Measurements from ENCODE around the gene FUS. TPM values are rescaled to one million over a fixed set of nuclear protein-coding genes. Genes with fewer than 3 reads are reported as not detected.

The FUS gene
- total and polyA plus RNA-seq, 9 of the 15 experiments (the other 6 are each of a cell fraction or from before 2014, with no cell fraction given): 43.9 to 575 (median 87.2) TPM

DNA sequence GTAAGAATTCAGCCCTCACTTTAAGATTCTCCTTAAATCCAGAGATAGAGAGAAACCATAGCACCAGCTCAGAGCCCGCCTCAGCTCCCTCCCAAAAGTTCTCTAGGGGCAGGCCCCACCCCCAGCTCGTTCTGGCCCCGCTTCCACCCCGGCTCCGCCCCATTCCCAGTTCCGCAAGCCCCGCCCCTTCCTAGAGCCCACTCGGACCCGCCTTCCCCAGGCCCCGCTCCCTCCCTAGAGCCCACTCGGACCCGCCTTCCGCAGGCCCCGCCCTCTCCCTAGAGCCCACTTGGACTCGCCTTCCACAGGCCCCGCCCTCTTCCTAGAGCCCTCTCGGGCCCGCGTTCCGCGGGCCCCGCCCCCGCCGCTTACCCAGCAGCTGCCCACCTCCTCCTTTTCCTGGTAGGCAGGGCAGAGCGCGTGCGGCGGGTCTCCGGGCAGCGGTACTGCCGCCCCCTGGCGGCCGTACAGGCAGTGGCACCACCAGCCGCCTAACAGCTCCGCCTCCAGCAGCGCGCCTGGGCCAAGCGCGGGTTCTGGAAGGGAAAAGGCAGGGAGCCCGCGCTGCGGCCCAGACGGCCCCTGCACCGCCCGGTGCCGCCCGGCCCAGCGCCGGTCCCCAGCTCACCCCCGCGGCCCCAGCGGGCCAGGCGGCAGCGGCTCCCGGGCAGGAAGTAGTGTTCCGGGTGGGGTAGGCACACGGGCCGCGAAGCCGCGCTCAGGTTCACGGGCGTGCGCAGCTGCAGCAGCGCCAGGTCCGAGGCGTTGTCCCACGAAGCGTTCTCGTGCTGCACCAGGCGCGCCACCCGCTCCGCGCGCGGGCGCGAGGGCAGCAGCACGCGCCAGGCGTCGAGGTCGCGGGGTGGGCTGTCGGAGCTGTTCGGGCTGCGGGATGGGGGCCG lies 37.6 kb upstream of the FUS start (continued):
- TF ChIP-seq, protein P1, sequence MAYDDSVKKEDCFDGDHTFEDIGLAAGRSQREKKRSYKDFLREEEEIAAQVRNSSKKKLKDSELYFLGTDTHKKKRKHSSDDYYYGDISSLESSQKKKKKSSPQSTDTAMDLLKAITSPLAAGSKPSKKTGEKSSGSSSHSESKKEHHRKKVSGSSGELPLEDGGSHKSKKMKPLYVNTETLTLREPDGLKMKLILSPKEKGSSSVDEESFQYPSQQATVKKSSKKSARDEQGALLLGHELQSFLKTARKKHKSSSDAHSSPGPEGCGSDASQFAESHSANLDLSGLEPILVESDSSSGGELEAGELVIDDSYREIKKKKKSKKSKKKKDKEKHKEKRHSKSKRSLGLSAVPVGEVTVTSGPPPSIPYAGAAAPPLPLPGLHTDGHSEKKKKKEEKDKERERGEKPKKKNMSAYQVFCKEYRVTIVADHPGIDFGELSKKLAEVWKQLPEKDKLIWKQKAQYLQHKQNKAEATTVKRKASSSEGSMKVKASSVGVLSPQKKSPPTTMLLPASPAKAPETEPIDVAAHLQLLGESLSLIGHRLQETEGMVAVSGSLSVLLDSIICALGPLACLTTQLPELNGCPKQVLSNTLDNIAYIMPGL (CRISPR knock-in tag; IDR thresholded peaks at IDR 0.05): no peak
- TF ChIP-seq SP2 (IDR thresholded peaks at IDR 0.05; ENCODE audit: extremely low read depth, low read depth, low read length, poor library complexity, severe bottlenecking): no peak
- TF ChIP-seq, protein P2, sequence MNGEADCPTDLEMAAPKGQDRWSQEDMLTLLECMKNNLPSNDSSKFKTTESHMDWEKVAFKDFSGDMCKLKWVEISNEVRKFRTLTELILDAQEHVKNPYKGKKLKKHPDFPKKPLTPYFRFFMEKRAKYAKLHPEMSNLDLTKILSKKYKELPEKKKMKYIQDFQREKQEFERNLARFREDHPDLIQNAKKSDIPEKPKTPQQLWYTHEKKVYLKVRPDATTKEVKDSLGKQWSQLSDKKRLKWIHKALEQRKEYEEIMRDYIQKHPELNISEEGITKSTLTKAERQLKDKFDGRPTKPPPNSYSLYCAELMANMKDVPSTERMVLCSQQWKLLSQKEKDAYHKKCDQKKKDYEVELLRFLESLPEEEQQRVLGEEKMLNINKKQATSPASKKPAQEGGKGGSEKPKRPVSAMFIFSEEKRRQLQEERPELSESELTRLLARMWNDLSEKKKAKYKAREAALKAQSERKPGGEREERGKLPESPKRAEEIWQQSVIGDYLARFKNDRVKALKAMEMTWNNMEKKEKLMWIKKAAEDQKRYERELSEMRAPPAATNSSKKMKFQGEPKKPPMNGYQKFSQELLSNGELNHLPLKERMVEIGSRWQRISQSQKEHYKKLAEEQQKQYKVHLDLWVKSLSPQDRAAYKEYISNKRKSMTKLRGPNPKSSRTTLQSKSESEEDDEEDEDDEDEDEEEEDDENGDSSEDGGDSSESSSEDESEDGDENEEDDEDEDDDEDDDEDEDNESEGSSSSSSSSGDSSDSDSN (IDR thresholded peaks at IDR 0.05; ENCODE audit: borderline replicate concordance in 1 of 2, low read depth in 2 of 2, low read length in 2 of 2): 0 out of 4 replicates have a peak, but pooled peaks of 1 of the 2 experiments have one; percentile 35
- 0 out of 2 replicates have a peak, but pooled peaks have one; percentile 52 for TF ChIP-seq RNF2 (IDR thresholded peaks at IDR 0.05)
- TF ChIP-seq, protein P3, sequence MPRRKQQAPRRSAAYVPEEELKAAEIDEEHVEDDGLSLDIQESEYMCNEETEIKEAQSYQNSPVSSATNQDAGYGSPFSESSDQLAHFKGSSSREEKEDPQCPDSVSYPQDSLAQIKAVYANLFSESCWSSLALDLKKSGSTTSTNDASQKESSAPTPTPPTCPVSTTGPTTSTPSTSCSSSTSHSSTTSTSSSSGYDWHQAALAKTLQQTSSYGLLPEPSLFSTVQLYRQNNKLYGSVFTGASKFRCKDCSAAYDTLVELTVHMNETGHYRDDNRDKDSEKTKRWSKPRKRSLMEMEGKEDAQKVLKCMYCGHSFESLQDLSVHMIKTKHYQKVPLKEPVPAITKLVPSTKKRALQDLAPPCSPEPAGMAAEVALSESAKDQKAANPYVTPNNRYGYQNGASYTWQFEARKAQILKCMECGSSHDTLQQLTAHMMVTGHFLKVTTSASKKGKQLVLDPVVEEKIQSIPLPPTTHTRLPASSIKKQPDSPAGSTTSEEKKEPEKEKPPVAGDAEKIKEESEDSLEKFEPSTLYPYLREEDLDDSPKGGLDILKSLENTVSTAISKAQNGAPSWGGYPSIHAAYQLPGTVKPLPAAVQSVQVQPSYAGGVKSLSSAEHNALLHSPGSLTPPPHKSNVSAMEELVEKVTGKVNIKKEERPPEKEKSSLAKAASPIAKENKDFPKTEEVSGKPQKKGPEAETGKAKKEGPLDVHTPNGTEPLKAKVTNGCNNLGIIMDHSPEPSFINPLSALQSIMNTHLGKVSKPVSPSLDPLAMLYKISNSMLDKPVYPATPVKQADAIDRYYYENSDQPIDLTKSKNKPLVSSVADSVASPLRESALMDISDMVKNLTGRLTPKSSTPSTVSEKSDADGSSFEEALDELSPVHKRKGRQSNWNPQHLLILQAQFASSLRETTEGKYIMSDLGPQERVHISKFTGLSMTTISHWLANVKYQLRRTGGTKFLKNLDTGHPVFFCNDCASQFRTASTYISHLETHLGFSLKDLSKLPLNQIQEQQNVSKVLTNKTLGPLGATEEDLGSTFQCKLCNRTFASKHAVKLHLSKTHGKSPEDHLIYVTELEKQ (CRISPR knock-in tag; IDR thresholded peaks at IDR 0.05): no peak
- TF ChIP-seq NR2C2 (CRISPR knock-in tag; IDR thresholded peaks at IDR 0.05): no peak
- peak; percentile 37 for TF ChIP-seq NR2C2 (tag; IDR thresholded peaks at IDR 0.05)
- no peak for TF ChIP-seq ATF1 (CRISPR knock-in tag; IDR thresholded peaks at IDR 0.05)
- TF ChIP-seq ATF1 (tag; IDR thresholded peaks at IDR 0.05): peak; percentile 7; the same call in 1 of the 2 replicates
- TF ChIP-seq ZNF76 (CRISPR knock-in tag; IDR thresholded peaks at IDR 0.05; ENCODE audit: borderline replicate concordance): no peak
- no peak for TF ChIP-seq ZZZ3 (IDR thresholded peaks at IDR 0.05)
- no peak for TF ChIP-seq CEBPB (tag; IDR thresholded peaks at IDR 0.05)
- no peak for TF ChIP-seq KAT8 (IDR thresholded peaks at IDR 0.05; ENCODE audit: low read depth)
- TF ChIP-seq BHLHE40 (IDR thresholded peaks at IDR 0.05; ENCODE audit: low read length): peak; percentile 85
- TF ChIP-seq, protein P4, sequence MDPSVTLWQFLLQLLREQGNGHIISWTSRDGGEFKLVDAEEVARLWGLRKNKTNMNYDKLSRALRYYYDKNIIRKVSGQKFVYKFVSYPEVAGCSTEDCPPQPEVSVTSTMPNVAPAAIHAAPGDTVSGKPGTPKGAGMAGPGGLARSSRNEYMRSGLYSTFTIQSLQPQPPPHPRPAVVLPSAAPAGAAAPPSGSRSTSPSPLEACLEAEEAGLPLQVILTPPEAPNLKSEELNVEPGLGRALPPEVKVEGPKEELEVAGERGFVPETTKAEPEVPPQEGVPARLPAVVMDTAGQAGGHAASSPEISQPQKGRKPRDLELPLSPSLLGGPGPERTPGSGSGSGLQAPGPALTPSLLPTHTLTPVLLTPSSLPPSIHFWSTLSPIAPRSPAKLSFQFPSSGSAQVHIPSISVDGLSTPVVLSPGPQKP (CRISPR knock-in tag; IDR thresholded peaks at IDR 0.05): no peak
- TF ChIP-seq EGR1 (conservative IDR thresholded peaks at IDR 0.05): peak; percentile 70
- TF ChIP-seq PHB2 (IDR thresholded peaks at IDR 0.05; ENCODE audit: low read depth): no peak
